B cell (primary cell): ENCODE measurements around the gene SMARCC1.

Experiments
- CTCF ChIP-seq: fragments of 200-600 bp; IDR thresholded peaks from one replicate; pipeline ENCODE4 v1.8.0; 2022; ENCODE audit warnings: antibody characterized with exemption, mild to moderate bottlenecking
- EZH2 ChIP-seq: IDR thresholded peaks from 2 replicates; pipeline ENCODE4 v1.6.1; 2012; ENCODE audit warnings: borderline replicate concordance, low read depth, mild to moderate bottlenecking, moderate library complexity, low read length; ENCODE audit not compliant: insufficient read depth, poor library complexity, severe bottlenecking

- TF ChIP-seq CTCF, result no peak
- no peak for TF ChIP-seq EZH2
Measured at GRCh38 chr3:47568901-47569300, 212.8 kb downstream of the SMARCC1 start.
